Thymus (tissue), 11 donors: Measurements from ENCODE around the gene EIF2S3. TPM values are rescaled to one million over a fixed set of nuclear protein-coding genes. Genes with fewer than 3 reads are reported as not detected.
"Not testable (repeated sequence)": the region's sequence is repeated elsewhere in the genome, so short reads cannot be mapped to it uniquely, and the experiment has no call there.

Source experiments
- DNase-seq, 9 donors: peaks; one replicate each; pipeline ENCODE4 v3.0.0-alpha.2; 2013; ENCODE audit warnings: low spot score in 9 of 9, low read depth in 6 of 9, missing footprints in 1 of 9
- H3K27ac ChIP-seq, 2 donors: one replicate each; pipeline ENCODE4 v1.5.1; 2013; ENCODE audit warnings: control low read depth in 1 of 2, low read depth in 1 of 2, low read length in 1 of 2, mild to moderate bottlenecking in 1 of 2, moderate library complexity in 1 of 2
- H3K27me3 ChIP-seq, 2 donors: one replicate each; pipeline ENCODE4 v1.5.1; 2013; ENCODE audit warnings: low read length in 1 of 2; ENCODE audit not compliant: control insufficient read depth in 2 of 2, insufficient read depth in 1 of 2
- H3K36me3 ChIP-seq, 2 donors: one replicate each; pipeline ENCODE4 v1.5.1; 2013; ENCODE audit warnings: low read length in 1 of 2, mild to moderate bottlenecking in 1 of 2, moderate library complexity in 1 of 2; ENCODE audit not compliant: control insufficient read depth in 2 of 2, insufficient read depth in 2 of 2
- H3K4me1 ChIP-seq, 2 donors: one replicate each; pipeline ENCODE4 v1.5.1; 2013; ENCODE audit warnings: low read length in 2 of 2; ENCODE audit not compliant: control insufficient read depth in 2 of 2, insufficient read depth in 2 of 2
- H3K4me3 ChIP-seq, 2 donors: one replicate each; pipeline ENCODE4 v1.5.1; 2013; ENCODE audit warnings: low read length in 2 of 2, control low read depth in 1 of 2, mild to moderate bottlenecking in 1 of 2
- H3K9me3 ChIP-seq, 2 donors: one replicate each; pipeline ENCODE4 v1.5.1; 2013; ENCODE audit warnings: low read length in 1 of 2, mild to moderate bottlenecking in 1 of 2; ENCODE audit not compliant: control insufficient read depth in 2 of 2, insufficient read depth in 1 of 2
- WGBS: extraction: QIAGEN DNeasy Blood & Tissue Kit; methylation state at CpG from one replicate; pipeline ENCODE4 v1.1.7; 2013; 5-methylcytosine and 5-hydroxymethylcytosine counted together
- polyA plus RNA-seq: library from polyadenylated mRNA; stranded (reverse); fragments of 200-250 nt; gene quantifications from one replicate; pipeline ENCODE4 v1.2.3, GENCODE V29; 2013
- total RNA-seq: library from RNA; stranded (reverse); fragments of 120-200 nt; gene quantifications from one replicate; pipeline ENCODE4 v1.2.4, GENCODE V29; 2013
- donor health status: healthy.

Gene EIF2S3
- total and polyA plus RNA-seq, 2 donors, result 89.2 to 168 TPM

- Histone ChIP-seq H3K27ac (no peak overlapping the region), H3K36me3 (peaks cover 15 to 64% of the 10 kb centered on the region in 2 donors), H3K9me3 (no peaks in the 10 kb centered on the region), H3K4me3 (no peak overlapping the region), H3K4me1 (no peaks in the 10 kb centered on the region), H3K27me3 (no peaks in the 10 kb centered on the region)
- no peak for DNase-seq
- WGBS, result 97% methylated on average over 9 of the region's 9 CpGs
Measured at GRCh38 chrX:24069877-24070276, 15.1 kb downstream of the EIF2S3 start.

DNA sequence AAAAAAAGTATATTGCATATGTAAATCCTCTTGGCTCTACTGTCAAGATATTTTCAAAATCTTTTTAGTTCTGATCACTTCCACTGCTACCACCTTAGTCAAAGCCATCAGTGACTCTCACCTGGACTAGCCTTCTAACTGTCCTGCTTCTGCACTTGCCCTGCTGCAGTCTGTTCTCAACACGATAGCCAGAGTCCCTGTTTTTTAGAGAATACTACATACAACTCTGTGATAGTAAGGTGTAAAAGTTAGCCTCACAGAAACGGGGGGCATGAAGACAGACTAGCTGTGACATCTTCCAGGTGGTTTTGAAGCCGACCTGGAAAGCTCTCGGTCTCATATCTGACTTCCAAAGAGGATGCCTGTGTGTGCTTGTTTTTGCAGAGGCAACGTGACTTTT lies 24.7 kb downstream of the EIF2S3 start:
- WGBS, result 94% methylated on average over 5 of the region's 5 CpGs
- no peak for DNase-seq
- no peaks in the 10 kb centered on the region for H3K9me3 ChIP-seq
- no peak overlapping the region for H3K27ac ChIP-seq
- no peak overlapping the region for H3K4me3 ChIP-seq
- no peaks in the 10 kb centered on the region for H3K27me3 ChIP-seq
- H3K36me3 ChIP-seq, result peaks cover 11 to 31% of the 10 kb centered on the region in 2 donors
- peaks cover 0 to 4% of the 10 kb centered on the region in 2 donors for H3K4me1 ChIP-seq

DNA sequence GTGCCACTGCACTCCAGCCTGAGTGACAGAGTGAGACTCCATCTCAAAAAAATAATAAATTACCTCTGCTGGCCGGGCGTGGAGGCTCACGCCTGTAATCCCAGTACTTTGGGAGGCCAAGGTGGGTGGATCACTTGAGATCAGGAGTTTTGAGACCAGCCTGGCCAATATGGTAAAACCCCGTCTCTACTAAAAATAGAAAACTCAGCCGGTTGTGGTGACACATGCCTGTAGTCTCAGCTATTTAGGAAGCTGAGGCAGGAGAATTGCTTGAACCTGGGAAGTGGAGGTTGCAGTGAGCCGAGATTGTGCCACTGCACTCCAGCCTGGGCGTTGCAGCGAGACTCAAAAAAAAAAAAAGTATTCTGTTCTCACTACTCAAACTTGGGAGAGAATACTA lies 25.5 kb downstream of the EIF2S3 start:
- H3K9me3 ChIP-seq, H3K27ac ChIP-seq, DNase-seq, H3K4me3 ChIP-seq, H3K4me1 ChIP-seq, H3K27me3 ChIP-seq: not testable (repeated sequence)
- peaks cover 7 to 24% of the 10 kb centered on the region in 2 donors for H3K36me3 ChIP-seq
- WGBS, result 87% methylated on average over 8 of the region's 8 CpGs

DNA sequence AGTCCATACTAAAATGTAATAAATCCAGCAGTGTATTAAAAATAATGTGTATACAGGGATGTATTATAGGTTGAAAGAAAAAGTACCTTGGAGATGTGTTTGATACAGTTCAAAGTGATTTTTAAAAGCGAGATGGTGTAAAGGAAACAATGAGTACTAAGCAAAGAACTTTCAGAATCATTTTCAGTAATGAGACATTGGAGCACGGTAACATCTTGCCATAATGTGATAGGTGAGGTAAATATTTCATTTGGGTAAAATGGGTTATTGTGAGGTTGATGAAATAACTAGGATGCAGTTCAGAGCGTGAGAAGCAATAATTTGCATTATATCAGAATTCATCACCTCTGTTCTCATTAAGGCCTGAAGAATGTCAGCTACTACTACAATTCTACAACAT lies 25.9 kb downstream of the EIF2S3 start:
- Histone ChIP-seq H3K4me3 (no peak overlapping the region), H3K27me3 (no peaks in the 10 kb centered on the region), H3K9me3 (no peaks in the 10 kb centered on the region), H3K27ac (no peak overlapping the region), H3K4me1 (peaks cover 0 to 4% of the 10 kb centered on the region in 2 donors), H3K36me3 (peaks cover 7 to 19% of the 10 kb centered on the region in 2 donors)
- 96% methylated on average over 3 of the region's 3 CpGs for WGBS
- DNase-seq, result no peak

- peaks cover 0 to 4% of the 10 kb centered on the region in 2 donors for H3K4me1 ChIP-seq
- H3K4me3 ChIP-seq, result no peak overlapping the region
- H3K9me3 ChIP-seq, result no peaks in the 10 kb centered on the region
- H3K27ac ChIP-seq, result no peak overlapping the region
- peaks cover 7 to 9% of the 10 kb centered on the region in 2 donors for H3K36me3 ChIP-seq
- peak; percentile 4 to 71 (median 28) for DNase-seq
- WGBS, result 17% methylated on average over 14 of the region's 14 CpGs
- H3K27me3 ChIP-seq, result no peaks in the 10 kb centered on the region
Measured at GRCh38 chrX:24081661-24082154, 27.0 kb downstream of the EIF2S3 start.

GRCh38 chrX:24082447-24082846 lies 27.7 kb downstream of the EIF2S3 start:
- Histone ChIP-seq H3K27me3 (no peaks in the 10 kb centered on the region), H3K27ac (no peak overlapping the region), H3K36me3 (peaks cover 3 to 4% of the 10 kb centered on the region in 2 donors), H3K4me3 (no peak overlapping the region), H3K4me1 (peaks cover 0 to 4% of the 10 kb centered on the region in 2 donors), H3K9me3 (no peaks in the 10 kb centered on the region)
- WGBS, result 93% methylated on average over 2 of the region's 2 CpGs
- DNase-seq, result no peak

DNA sequence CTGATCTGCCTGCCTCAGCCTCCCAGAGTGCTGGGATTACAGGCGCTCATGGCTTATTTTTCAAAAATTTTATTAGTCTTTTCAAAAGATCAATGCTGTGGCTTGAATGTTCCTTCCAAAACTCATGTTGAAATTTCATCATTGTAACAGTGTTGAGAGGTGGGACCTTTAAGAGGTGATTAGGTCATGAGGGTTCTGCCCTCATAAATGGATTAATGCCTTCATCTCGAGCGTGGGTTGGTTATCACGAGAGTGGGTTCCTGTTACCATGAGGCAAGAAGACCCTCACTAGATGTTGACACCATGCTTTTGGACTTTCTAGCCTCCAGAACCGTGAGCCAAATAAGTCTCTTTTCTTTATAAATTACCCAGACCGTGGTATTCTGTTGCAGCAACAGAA lies 30.3 kb downstream of the EIF2S3 start:
- Histone ChIP-seq H3K9me3 (no peaks in the 10 kb centered on the region), H3K27me3 (no peaks in the 10 kb centered on the region), H3K4me1 (peaks cover 0 to 4% of the 10 kb centered on the region in 2 donors), H3K4me3 (no peak overlapping the region), H3K36me3 (no peaks in the 10 kb centered on the region), H3K27ac (no peak overlapping the region)
- DNase-seq, result no peak
- 95% methylated on average over 6 of the region's 6 CpGs for WGBS

DNA sequence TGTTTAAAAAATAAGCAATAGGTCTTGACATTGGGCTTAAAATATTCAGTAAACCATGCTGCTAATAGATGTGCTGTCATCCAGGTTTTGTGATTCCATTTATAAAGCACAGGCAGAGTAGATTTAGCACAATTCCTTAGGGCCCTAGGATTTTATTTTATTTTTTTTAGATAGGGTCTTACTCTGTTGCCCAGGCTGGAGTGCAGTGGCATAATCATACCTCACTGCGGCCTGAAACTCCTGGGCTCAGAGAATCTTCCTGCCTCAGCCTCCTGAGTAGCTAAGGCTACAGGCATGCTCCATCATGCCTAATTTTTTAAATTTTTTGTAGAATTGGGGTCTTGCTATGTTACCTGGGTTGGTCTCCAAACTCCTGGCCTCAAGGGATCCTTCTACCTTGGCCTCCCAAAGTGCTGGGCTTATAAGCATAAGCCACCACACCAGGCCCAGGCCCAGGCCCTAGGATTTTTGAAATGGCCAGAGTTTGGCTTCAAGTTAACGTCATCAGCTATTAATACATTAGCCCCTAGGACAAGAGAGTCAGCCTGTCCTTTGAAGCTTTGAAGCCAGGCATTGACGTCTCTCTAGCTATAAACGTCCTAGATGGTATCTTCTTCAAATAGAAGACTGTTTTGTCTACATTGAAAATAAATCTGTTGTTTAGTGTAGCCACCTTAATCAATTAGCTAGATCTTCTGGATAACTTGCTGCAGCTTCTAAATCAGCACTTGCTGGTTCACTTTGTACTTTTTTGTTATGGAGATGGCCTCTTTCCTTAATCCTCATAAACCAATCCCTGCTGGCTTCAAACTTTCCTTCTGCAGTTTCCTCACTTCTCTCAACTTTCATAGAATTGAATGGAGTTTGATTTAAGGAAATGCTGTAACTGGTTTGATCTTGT lies 35.8 kb downstream of the EIF2S3 start:
- no peak overlapping the region for H3K4me3 ChIP-seq

GRCh38 chrX:24093746-24094145 lies 39.0 kb downstream of the EIF2S3 start:
- Histone ChIP-seq H3K36me3 (no peaks in the 10 kb centered on the region), H3K9me3 (no peaks in the 10 kb centered on the region), H3K4me3 (no peak overlapping the region), H3K27me3 (no peaks in the 10 kb centered on the region), H3K27ac (no peak overlapping the region), H3K4me1 (no peaks in the 10 kb centered on the region)
- WGBS, result 96% methylated on average over 12 of the region's 12 CpGs
- DNase-seq, result no peak

More for the DNA sequence above, 35.8 kb downstream of the EIF2S3 start:
- Histone ChIP-seq H3K9me3 (no peaks in the 10 kb centered on the region), H3K36me3 (no peaks in the 10 kb centered on the region), H3K27me3 (no peaks in the 10 kb centered on the region), H3K27ac (no peak overlapping the region), H3K4me1 (no peaks in the 10 kb centered on the region)
- 73% methylated on average over 4 of the region's 4 CpGs for WGBS
- DNase-seq, result no peak
